ENCODE results near the gene PYGM.

DNA sequence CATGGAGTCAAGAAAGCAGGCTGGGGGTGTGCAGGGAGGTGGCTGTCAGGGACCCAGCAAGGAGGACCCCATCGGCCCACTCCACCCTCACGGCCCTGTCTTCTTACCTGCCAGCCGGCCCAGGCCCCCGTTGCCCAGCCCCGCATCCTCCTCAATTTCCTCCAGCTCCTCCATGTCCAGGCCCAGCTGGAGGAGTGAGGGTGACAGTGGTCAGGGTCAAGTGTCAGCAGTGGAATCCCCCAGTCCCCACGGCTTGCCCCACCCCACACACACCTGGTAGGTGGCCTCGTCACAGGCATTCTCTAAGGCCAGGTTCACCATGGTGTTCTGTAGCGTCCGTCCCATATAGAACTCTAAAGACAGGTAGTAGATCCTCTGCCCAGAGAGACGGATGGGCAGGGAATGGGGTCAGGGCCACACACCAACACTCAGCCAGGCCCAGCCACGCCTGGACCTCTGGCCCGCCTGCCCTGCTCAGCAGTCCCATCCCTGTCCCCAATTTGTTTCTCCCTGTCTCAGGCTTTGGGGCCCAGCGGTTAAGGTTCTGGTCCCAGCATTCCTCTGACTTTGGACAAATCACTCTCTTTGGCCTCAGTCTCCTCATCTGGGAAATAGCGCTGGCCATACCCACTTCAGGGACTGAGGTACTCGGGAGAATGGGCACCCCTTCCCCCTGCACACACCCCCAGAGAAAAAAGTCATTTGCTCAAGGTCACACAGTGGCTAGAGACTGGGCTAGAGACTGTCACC is 1.3 kb downstream of the PYGM start:
- TF ChIP-seq CBX5 (IDR thresholded peaks at IDR 0.05; ENCODE audit: low read depth, low read length) (no peak), CREB1 (IDR thresholded peaks at IDR 0.05) (no peak), TAF1 (IDR thresholded peaks at IDR 0.05; ENCODE audit: low read depth, low read length) (no peak), GABPA (IDR thresholded peaks at IDR 0.05; ENCODE audit: borderline replicate concordance, insufficient read depth, low read length) (no peak), GTF2F1 (IDR thresholded peaks at IDR 0.05; ENCODE audit: borderline replicate concordance, low read depth, low read length) (no peak)
- TF ChIP-seq, protein P1, sequence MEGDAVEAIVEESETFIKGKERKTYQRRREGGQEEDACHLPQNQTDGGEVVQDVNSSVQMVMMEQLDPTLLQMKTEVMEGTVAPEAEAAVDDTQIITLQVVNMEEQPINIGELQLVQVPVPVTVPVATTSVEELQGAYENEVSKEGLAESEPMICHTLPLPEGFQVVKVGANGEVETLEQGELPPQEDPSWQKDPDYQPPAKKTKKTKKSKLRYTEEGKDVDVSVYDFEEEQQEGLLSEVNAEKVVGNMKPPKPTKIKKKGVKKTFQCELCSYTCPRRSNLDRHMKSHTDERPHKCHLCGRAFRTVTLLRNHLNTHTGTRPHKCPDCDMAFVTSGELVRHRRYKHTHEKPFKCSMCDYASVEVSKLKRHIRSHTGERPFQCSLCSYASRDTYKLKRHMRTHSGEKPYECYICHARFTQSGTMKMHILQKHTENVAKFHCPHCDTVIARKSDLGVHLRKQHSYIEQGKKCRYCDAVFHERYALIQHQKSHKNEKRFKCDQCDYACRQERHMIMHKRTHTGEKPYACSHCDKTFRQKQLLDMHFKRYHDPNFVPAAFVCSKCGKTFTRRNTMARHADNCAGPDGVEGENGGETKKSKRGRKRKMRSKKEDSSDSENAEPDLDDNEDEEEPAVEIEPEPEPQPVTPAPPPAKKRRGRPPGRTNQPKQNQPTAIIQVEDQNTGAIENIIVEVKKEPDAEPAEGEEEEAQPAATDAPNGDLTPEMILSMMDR (IDR thresholded peaks at IDR 0.05; ENCODE audit: control extremely low read depth in 1 of 3, insufficient read depth in 1 of 3, low read depth in 1 of 3, low read length in 3 of 3), result no peak
- TF ChIP-seq, protein P2, sequence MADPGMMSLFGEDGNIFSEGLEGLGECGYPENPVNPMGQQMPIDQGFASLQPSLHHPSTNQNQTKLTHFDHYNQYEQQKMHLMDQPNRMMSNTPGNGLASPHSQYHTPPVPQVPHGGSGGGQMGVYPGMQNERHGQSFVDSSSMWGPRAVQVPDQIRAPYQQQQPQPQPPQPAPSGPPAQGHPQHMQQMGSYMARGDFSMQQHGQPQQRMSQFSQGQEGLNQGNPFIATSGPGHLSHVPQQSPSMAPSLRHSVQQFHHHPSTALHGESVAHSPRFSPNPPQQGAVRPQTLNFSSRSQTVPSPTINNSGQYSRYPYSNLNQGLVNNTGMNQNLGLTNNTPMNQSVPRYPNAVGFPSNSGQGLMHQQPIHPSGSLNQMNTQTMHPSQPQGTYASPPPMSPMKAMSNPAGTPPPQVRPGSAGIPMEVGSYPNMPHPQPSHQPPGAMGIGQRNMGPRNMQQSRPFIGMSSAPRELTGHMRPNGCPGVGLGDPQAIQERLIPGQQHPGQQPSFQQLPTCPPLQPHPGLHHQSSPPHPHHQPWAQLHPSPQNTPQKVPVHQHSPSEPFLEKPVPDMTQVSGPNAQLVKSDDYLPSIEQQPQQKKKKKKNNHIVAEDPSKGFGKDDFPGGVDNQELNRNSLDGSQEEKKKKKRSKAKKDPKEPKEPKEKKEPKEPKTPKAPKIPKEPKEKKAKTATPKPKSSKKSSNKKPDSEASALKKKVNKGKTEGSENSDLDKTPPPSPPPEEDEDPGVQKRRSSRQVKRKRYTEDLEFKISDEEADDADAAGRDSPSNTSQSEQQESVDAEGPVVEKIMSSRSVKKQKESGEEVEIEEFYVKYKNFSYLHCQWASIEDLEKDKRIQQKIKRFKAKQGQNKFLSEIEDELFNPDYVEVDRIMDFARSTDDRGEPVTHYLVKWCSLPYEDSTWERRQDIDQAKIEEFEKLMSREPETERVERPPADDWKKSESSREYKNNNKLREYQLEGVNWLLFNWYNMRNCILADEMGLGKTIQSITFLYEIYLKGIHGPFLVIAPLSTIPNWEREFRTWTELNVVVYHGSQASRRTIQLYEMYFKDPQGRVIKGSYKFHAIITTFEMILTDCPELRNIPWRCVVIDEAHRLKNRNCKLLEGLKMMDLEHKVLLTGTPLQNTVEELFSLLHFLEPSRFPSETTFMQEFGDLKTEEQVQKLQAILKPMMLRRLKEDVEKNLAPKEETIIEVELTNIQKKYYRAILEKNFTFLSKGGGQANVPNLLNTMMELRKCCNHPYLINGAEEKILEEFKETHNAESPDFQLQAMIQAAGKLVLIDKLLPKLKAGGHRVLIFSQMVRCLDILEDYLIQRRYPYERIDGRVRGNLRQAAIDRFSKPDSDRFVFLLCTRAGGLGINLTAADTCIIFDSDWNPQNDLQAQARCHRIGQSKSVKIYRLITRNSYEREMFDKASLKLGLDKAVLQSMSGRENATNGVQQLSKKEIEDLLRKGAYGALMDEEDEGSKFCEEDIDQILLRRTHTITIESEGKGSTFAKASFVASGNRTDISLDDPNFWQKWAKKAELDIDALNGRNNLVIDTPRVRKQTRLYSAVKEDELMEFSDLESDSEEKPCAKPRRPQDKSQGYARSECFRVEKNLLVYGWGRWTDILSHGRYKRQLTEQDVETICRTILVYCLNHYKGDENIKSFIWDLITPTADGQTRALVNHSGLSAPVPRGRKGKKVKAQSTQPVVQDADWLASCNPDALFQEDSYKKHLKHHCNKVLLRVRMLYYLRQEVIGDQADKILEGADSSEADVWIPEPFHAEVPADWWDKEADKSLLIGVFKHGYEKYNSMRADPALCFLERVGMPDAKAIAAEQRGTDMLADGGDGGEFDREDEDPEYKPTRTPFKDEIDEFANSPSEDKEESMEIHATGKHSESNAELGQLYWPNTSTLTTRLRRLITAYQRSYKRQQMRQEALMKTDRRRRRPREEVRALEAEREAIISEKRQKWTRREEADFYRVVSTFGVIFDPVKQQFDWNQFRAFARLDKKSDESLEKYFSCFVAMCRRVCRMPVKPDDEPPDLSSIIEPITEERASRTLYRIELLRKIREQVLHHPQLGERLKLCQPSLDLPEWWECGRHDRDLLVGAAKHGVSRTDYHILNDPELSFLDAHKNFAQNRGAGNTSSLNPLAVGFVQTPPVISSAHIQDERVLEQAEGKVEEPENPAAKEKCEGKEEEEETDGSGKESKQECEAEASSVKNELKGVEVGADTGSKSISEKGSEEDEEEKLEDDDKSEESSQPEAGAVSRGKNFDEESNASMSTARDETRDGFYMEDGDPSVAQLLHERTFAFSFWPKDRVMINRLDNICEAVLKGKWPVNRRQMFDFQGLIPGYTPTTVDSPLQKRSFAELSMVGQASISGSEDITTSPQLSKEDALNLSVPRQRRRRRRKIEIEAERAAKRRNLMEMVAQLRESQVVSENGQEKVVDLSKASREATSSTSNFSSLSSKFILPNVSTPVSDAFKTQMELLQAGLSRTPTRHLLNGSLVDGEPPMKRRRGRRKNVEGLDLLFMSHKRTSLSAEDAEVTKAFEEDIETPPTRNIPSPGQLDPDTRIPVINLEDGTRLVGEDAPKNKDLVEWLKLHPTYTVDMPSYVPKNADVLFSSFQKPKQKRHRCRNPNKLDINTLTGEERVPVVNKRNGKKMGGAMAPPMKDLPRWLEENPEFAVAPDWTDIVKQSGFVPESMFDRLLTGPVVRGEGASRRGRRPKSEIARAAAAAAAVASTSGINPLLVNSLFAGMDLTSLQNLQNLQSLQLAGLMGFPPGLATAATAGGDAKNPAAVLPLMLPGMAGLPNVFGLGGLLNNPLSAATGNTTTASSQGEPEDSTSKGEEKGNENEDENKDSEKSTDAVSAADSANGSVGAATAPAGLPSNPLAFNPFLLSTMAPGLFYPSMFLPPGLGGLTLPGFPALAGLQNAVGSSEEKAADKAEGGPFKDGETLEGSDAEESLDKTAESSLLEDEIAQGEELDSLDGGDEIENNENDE (IDR thresholded peaks at IDR 0.05; ENCODE audit: insufficient replicate concordance, low read length), result no peak
